ENCODE measurements around the gene SLC35D2.

The SLC35D2 gene

DNA sequence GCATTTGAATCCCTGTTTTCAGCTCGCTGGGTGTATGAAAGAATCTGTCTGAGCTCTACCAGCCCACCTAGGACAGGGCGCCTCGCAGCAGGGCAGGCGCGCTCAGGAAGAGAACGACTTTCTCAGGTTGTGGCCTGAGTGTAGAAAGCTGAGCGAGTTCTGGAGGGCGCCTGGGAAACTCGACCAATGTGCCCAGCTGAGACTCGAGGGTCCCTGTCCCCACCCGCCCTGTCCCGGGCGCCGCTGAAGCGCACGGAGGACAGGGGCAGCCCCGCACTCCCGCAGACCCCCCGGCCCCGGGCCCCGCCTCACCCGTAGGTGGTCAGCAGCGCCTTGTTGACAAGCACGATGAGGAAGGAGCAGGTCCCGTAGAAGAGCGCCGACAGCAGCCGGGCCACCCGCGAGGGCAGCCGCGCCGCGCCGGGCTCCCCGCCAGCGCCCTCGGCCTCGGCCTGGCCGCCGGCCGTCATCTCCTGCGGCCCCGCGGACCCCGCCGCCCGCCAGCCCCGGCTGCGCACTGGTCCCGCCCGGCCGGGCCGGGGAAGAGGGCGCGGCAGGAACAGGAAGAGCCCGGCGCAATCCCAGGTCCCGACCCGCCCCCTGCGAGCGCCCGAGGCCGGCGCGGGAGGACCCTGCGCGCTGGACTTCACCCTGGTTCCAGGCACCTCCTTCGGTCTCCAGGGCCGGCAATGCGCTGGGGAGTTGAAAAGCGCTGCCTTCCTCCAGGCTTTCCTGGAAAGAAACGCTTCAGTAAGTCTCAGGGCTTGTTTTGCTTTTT, at the start of gene SLC35D2:
Gene SLC35D2 (minus strand): TSS at position 547 of the 778 bp plus-strand sequence. CDS start 77 bp downstream, at position 470.
- DNase-seq: no peak

DNA sequence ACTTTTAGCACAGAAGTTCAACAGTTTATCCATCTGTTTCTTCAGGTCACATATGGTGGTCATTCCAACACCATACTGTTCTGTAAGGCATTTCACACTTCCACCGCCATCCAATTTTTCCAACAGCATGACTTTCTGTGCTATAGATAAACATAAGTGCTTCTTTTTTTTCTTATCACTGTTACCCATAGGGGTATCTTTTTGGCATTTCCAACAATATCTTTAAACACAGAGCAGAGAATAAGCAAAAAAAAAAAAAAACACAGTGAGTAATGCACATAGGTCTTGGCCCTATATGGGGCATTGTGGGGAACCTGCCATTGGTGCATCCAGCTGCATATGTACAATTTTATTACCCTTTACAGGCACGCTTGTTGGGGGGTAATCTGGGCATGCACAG, 46.9 kb upstream of the SLC35D2 start:
- DNase-seq: no peak

DNA sequence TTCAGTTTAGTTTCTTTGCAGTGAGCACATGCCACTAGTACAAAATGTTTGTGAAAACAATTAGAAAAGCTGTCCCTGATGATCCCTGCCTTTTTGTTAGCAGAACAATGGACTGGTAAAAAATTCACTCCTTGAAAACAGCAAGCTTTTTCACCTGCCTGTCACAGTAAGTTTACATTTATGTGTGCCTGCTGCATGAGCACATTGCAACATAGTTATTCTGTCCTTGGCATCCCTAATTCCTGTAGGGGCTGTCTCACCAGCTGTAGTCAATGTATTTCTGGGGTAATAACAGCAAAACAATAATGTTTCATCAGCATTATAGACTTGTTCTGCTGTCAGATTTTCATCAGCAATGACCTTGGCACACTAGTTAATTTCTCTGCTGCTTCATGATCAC, 46.2 kb upstream of the SLC35D2 start:
- no peak for DNase-seq

DNA sequence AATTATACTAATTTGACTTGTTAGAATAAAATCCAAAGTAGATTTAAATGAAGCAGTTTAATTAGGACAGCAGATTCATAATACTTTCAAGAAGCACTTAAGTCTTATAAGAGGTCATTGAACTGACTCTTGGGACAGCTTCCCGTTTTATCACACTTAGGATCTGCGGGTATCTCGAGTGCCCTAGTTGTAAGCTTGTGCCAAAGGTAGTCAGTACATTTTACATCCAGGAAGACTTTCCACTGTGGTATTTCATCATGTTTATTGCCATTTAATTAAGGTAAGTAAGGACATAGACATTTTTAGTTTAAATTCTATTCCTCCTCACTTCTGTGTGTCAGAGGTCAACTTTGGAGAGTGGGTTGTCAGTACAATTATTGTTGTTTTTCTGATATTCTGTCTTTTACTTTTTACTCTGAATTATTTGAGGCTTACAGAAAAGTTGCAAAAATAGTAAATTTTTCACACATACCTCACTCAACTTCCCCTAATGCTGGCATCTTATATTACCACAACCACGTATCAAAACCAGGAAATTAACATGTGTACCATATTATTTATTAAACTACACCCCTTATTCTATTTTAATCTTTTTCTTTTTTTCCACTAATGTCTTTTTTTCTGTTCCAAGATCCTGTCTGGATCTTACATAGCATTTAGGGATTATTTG, 42.1 kb upstream of the SLC35D2 start:
- DNase-seq: no peak

DNA sequence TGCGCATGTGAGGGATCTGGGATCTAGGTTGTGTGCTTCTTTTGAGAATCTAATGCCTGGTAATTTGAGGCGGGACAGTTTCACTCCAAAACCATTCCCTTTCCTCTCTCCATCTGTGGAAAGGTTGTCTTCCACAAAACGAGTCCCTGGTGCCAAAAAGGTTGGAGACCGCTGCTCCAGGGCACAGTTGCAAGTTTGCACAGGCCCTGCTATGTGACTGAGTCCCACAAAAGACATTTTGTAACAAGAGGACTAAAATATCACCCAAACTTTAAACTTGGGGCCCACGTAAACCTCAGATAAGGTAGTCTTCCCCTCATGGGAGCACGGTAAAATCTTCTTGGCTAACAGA, 40.5 kb upstream of the SLC35D2 start:
- no peak for DNase-seq

DNA sequence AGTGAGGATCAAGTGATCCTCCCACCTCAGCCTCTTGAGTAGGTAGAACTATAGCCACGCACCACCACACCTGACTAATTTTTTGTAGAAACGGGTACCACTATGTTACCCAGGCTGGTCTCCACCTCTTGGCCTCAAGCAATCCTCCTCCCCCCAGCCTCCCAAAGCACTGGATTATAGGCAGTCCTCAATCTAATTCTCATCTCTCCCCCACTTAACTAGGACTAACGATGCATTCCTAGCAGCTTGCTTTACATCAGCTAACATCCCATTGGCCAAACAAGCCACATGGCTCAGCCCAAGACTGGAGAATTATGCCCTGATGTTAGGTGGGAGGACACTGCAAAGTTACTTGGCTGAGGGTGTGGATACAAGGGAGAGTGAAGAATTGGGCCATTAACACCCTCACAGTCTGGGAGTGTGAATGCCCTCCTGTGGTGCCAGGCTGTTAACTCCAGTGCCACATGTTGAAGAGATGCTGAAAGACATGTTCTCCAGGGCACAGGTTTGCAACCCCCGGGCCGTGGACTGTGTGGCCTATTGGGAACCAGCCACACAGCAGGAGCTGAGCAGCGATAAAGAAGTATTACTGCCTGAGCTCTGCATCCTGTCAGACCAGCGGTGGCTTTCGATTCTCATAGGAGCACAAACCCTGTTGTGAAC, 39.9 kb upstream of the SLC35D2 start:
- DNase-seq: no peak

DNA sequence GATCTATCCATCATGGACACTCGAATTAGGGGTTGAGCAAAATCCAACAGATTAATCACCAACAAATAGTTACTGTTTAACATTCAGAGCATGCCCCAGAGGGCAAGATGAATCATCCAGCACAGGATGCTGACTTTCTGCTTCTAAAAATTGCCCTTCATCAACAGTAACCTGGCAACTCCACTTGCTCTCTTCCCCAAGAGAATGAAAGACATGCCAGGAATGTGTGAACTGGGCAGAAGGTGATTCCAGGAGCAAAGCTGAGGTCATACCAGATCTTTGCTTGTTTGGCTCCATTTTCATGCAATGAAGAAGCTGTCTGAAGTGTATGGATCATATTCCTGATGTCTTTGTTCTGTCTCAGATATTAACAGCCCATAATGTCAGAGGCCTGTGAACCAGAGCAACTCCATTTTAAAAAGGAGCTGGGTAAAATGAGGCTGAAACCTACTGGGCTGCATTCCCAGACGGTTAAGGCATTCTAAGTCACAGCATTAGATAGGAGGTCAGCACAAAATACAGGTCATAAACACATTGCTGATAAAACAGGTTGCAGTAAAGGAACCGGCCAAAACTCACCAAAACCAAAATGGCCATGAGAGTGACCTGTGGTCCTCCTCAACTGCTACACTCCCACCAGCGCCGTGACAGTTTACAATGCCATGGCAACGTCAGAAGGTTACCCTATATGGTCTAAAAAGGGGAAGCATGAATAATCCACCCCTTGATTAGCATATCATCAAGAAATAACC, 37.1 kb upstream of the SLC35D2 start:
- no peak for DNase-seq

DNA sequence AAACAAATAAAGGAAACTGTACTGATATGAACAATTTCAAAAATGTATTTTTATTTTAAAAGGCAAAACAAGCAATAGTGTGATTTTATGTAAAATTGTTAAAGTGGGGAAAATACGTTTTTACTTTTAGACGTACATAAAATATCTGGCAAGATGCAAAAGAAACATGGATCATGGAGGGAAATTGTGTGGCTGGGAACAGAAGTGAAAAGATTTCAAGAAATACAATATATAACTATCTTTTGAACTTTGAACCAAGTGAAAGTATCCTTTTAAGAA, 36.1 kb upstream of the SLC35D2 start:
- no peak for DNase-seq

DNA sequence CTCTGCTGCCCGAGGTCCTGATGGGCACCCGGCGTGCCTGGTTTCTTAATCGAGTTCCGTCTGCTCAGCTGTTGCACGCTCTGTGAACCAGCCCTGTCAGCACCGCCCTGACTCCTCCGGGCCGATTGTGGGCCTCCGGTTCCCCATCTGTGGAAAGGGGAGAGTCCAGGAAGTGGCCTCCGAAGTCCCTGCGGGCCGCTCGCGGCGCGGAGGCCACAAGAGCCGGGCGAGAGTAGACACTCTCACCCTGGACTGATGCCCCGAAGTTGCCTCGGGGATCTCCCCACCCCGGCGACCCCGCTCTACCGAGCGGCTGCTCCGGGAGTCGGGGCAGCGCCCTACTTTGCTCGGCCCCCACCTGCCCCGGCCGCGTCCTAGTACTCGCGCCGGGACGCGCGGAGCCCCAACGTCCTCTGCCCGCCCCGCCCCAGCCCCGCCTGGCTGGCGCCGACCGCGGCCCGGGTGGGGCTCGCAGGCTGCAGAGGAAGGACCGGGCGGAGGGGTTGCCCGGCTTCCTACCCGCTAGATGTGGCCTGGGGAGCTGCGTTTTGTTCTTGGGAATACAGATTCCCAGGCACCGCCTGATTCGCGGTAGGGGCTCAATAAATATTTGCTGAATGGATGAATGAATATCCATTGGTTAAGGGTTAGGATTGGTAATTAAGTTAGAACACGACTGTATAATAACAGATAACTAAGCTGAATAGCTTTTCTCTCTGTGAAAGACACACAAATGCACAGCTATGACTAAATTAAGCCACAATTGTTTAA, 35.6 kb upstream of the SLC35D2 start:
- peak; percentile 81 for DNase-seq

DNA sequence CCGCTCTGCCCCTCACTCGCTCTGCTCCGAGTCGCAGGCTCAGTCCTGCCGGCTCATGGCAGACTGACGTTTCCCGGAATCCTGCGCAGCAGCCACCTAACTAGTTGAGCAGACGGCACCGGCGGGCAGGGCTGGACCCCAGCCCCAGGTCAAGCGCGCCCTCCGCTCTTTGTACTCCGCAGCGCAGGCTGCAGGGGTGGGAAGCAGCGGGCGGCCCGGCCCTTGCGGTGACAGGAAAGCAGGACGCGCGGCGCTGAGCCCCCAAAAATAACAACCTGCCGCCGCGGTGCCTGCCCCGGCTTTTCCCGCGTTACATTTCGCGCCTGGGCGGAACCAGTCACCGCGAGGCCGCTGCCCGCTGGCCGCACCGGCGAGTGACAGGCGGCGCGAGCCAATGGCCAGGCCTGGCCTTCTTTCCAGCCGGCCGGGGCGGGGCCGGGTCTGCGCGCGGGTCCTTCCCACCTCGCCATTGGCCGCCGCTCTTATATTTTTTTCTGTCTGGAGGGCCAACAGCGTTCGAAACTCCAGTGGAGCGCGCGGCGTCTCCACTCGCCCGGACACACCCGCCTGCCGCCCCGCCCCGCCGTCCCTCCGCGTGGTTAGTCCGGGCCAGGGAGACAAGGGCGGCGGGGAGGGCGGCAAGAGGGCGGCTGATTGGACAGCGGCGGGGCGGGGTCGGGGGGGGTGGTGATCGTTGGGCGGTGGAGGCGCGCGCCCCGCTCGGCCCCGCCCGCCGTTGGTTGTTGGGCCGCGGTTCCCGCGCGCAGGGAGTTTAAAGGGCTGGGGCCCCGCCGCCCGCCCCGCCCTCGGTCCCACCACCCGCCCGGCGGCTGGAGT, 34.8 kb upstream of the SLC35D2 start, which contains the start of gene ZNF367:
Gene ZNF367 (minus strand): TSS at position 288 of the 837 bp plus-strand sequence. CDS start 338 bp downstream, outside the sequence.
- DNase-seq: peak; percentile 81

DNA sequence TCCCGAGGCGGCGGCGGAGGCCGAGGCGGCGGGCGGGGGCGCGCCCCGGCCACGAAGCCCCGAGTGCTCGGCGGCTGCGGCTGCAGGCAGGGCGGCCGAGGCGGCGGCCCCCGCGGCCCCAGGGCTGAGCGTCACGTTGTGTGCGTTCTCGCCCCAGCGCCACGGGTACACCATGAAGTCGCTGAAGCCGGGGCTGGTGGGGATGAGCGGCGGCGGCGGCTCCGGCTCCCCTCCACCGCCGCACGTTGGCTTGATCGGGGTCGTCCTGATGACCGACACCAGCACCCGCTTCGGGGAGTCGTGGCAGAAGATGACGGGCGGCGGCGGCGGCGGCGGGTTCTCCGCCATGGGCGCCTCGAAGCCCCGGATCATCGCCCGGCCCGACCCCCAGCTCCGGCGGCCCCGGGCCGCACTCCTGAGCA, 34.2 kb upstream of the SLC35D2 start:
- no peak for DNase-seq

DNA sequence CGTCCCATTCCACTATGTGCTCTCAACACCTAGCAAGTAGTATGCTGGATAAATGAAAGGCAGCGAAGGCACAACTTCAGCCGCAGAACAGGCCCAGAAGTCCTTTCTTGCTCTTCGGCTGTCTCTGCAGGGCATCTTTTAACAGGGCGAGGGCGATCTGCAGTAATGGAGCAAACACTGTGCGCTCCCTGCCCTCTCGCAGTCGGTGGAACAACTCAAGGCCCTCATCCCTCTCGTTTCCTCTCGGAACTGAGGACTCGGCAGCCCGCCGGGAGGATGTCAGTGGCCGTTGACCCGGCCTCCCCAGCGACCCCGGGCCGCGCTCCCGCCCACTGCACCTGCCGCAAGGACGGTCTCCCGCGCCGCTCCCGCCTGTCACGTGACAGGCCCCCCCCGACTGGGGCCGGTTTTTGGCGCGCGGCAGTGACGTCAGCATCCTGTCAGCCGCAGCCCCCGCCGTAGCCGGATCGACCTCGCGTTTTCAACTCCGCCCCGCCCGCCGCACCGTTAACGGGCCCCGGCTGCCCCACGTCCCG, 33.6 kb upstream of the SLC35D2 start:
- DNase-seq: no peak

DNA sequence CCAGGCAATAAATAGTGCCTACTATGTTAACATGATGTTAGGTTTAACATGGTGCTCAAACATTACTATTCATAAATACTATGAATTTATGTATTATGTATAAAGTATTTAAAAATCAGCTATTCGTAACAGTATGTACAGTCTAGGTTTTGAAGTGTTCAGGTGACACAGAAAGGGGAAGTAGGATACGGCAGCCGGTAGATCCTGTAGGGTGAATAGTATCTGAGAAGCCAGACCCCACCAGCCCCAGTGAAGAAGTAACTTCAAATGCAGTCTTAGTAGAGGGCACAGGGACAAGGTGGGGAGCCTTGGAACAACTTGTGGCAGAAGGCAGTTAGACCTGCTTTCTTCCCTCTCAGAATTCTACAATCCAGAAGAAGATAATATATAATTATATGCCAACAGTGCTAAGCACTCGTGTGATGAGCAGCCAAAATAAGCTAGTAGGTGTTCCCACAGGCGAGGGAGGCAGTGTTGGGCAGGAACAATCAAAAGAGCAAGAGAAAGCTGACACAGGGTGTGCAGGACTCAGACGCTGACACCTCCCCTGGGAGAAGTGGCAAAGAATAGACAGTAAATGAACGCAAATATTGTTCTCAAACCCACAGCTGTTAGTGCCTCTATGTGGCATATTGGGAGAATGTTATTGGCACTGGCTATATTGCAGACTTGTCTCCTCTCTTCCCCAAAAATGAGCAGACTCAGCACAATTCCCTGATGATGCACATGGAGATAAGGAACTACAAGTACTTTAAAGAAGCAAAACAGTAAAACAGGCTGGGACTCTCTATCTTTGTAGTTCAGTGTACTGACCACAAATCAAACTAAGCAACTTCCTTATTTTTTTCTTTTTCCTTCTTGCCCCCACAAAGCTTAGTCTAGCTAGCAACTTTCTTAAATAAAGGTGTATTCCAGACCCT, 30.1 kb upstream of the SLC35D2 start:
- DNase-seq: no peak

DNA sequence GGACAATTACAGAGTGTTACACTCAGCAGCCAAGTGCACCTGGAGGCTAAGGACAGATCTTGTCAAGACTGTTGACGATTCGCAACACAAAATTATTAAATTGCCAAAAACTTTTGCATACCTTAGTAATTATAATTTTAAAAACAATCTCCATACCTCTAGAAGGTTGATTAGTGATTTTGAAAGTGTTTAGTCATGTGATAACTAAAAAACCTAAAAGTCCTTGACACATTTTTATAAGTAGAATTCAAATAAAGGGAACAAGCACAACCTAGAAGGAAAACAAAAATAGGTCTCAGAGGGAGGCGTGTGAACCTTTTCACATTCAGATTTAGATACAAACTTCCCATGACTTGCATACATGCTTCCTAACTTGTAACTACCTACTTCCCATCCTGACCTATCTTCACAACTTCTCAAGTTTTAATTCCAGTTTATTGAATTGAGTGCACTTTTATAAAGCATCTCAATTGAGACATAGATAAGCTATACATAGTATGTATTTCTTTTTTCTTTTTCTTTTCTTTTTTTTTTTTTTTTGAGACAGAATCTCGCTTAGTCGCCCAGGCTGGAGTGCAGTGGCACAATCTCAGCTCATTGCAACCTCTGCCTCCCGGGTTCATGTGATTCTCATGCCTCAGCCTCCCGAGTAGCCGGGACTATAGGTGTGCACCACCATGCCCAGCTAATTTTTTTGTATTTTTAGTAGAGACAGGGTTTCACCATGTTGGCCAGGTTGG, 28.8 kb upstream of the SLC35D2 start:
- no peak for DNase-seq

DNA sequence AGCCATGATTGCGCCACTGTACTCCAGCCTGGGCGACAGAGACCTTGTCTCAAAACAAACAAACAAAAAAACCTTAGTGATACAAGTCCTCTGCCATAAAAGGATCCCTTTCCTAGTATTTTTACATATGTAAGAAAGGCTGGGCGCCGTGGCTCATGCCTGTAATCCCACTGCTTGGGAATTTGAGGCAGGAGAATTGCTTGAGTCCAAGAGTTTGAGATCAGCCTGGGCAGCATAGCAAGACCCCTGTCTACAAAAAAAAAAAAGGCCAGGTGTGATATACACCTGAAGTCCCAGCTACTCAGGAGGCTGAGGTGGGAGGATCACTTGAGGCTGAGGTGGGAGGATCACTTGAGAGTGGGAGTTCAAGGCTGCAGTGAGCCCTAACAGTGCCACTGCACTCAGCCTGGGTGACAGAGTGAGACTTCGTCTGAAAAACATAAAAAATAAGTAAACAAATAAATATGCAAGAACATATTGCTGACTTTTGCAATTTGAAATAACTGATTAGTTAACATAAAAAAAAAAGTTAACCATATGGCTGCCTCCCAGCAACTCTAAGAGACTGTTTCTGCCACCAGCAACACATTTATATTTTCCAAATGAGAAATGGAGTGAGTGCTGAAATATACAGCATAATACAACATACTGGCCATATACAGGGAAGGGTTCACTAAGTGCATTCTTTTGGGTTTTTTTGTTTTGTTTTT, 27.8 kb upstream of the SLC35D2 start:
- no peak for DNase-seq

DNA sequence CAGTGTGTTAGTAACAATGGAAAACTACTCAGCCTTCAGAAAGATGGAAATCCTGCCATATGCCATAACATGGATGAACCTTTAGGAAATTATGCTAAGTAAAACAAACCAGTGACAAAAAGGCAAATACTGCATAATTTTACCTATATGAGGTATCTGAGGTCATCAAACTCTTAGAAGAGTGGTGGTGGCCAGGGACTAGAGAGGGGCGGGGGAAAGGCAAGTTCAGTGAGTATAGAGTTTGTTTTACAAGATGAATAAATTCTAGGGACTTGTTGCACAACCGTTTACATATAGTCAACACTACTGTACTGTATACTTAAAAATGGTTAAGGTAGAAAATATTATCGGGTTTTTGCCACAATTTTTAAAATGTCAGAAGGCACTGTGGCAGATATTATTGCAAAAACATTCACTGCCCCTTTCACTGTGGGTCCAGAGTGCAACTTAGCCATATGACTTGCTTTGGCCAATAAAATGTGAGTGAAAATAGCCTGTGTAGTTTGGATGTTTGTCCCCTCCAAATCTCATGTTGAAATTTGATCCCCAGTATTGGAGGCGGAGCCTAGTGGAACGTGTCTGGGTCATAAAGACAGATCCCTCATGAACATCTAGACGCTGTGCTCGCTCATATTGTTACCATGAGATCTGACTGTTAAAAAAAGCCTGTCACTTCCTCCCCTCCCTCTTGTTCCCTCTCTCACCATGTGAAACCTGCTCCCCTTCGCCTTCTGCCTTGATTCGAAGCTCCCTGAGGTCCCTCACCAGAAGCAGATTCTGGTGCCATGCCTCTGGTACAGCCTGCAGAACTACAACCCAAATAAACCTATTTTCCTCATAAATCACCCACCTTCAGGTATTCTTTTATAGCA, 25.1 kb upstream of the SLC35D2 start:
- no peak for DNase-seq

DNA sequence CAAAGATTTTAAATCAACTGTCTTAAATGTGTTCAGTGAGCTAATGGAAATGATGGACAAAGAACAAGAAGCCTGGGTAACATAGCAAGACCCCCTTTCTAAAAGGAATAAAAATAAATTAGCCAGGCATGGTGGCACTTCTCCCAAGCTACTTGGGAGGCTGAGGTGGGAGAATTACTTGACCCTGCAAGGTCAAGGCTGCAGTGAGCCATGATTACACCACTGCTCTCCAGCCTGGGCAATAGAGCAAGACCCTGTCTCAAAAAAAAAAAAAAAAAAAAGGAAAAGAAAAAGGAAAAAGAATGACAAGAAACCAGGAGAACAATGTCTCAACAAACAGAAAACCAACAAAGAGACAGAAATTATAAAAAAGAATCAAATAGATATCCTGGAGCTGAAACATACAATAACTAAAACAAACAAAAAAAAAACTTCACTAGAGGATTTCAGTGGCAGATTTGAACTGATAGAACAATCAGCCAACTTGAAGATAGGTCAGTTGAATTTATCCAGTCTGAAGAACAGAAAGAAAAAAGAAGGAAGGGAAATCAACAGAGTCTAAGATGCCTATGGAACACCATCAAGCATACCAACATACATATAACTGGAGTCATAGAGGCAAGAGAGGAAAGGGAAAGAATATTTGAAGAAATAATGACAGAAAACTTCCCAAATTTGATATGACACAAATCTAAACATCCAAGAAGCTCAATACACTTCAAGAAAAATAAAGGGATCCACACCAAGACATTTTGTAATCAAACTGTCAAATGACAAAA, 16.8 kb upstream of the SLC35D2 start:
- no peak for DNase-seq

All from SIG-M5 (cell line).